Stimulated activated CD8-positive, alpha-beta memory T cell treated with anti-CD3 and anti-CD28 coated beads, Interleukin-12 subunit alpha, Interleukin-12 subunit beta, amount 100 ng/mL, for 24 hours (primary cell): ENCODE results near the gene RBM19.

Source experiments
- DNase-seq: peaks from one replicate; pipeline ENCODE4 v3.0.0-alpha.2; 2020; ENCODE audit errors: extremely low read depth

Gene RBM19

GRCh38 chr12:113857371-113857770 lies 108.8 kb downstream of the RBM19 start:
- no peak for DNase-seq

DNA sequence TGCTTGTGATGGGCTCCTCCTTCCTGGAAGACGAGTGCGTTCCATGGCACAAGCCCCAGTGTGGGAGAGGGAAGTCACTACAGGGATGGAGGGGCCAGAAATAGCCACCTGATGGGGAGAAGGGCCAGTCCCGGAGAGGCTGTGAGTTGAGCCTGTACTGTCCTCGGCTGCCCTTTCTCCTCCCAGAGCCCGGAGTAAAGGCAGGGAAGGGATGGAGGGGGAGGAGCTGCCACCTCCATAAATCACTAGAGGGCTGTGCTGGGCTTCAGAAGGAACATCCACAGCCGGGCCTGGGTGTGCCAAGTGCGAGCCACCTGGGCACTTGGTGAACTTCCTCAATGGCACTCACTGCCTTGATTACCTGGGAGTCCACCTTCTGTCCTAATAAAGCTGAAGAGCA lies 110.1 kb downstream of the RBM19 start:
- no peak for DNase-seq

DNA sequence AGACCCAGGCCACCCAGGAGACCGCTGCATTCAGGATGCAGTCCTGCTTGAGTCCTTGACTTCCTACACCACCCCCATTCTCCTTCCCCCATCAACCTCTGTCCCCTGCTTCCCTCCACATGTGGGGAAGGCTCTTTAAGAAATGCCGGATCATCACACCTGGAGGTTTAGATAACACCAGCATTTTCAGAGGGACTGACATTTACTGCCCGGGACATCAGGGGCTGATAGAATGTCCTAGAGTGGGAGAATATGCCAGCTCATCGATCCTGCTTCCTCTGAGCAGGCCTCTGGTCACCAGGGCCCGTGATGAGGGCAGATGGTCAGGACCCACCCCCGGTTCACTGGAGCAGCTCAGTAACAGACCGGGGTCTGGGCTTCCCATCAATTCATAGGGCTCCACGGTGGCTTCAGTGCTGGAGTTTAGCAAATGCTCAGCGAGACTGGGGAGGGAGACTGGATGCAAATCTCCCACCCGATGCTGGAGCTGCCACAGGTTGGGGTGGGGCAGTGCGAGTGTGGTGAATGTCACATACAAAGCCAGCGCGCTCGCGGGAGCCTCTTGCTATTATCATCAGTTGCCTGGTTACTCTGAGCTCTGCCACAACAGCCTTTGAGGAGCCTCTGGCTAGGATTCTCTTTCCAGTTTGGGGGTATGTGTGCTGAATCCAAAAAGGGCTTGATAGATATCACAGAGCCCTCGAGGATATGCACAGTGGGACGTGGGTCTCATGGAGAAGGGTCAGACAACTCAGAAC lies 111.6 kb downstream of the RBM19 start:
- no peak for DNase-seq

GRCh38 chr12:113853491-113853890 lies 112.6 kb downstream of the RBM19 start:
- DNase-seq: no peak

DNA sequence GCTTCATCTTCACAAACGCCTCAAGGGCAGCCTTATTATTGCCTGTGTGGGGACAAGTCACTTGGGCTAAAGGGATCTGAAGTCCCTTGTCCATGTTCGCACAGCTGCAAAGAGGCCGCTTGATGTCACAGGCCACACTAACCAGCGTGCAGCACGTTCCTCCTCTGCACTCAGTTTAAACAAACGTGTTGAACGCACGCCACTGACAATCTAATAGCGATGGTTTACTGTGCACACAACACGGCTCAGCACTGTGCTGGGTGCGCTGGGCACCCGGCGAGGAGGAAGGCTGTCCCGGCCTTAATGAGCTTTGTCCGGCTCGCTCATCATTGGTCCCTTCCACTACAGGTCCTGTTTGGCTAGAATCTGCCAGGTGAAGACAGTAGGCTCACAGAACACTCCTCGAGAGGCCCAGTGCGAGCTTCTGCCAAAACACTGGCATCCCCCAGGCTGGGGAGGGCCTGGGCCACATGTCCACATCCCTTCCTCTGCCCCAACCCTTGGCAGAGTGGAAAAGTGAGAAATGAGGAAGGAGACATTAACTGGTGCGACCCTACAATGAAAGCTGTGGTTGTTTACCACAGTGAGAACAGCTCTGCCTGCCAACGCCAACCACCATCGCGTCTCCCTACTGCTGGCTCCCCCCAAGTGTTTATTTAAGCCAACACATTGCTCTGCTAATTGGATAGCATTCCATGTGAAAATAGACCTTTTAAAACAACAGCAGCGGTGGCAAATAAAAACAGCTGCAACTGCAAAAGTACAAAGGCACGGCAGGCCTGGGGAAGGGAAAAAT lies 113.2 kb downstream of the RBM19 start:
- no peak for DNase-seq

- no peak for DNase-seq
Observed at GRCh38 chr12:113852264-113852663, 113.9 kb downstream of the RBM19 start.

- no peak for DNase-seq
Observed at GRCh38 chr12:113850309-113851056, 115.6 kb downstream of the RBM19 start.

DNA sequence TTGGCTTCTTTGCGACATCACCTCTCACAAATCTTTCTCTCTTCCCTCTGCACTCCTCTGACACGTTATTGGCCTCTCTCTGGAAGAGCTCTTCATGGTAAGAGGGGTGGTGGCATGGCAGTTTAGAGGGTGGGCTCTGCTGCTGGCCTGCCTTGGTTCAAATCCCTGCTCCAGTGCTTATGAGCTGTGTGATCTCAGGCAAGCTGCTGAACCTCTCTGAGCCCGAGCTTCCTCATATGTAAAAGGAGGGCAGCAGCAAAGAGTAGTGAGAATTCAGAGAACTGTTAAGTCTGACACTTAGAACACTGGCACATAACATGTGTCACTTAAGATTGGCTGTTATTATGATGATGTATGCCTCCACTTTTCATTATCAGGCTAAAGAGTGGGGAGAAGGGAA lies 118.3 kb downstream of the RBM19 start:
- DNase-seq: no peak

GRCh38 chr12:113846883-113847755 lies 119.0 kb downstream of the RBM19 start:
- no peak for DNase-seq

GRCh38 chr12:113845900-113846674 lies 120.0 kb downstream of the RBM19 start:
- no peak for DNase-seq

DNA sequence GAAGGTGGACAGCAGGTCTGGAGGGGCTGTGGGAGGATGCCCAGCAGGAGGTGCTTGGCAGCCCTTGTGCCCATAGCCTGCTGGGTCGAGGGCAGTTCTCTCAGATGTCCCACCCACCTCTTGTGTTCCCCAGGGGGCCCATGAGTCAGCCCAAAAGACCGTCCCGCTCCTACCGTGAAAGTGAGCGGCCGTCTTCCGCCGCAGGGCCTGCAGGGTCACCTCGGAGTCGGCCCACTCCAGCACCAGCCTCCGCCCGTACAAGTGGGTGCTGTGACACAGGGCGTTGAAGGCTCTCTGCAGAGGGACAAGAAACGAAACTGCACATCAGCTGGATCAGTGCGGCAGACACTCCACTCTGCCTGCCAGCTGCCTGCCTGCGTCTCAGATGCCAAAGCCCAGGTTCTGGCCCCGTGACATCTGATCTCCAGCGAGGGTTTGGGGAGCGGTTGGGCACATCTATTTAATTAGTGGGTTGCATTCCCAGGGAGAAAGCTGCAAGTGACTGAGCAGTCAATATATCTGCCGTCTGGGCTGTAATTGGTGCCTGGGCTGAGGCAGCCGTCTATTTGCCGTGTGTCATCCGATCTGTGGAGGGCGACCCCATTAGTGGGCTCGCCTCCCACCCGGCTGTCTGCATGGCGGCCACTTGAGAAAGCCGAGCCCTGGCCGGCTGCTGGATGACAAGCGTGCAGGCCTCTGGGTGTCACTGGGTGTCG lies 121.5 kb downstream of the RBM19 start:
- no peak for DNase-seq

- DNase-seq: no peak
Observed at GRCh38 chr12:113842699-113843098, 123.4 kb downstream of the RBM19 start.

DNA sequence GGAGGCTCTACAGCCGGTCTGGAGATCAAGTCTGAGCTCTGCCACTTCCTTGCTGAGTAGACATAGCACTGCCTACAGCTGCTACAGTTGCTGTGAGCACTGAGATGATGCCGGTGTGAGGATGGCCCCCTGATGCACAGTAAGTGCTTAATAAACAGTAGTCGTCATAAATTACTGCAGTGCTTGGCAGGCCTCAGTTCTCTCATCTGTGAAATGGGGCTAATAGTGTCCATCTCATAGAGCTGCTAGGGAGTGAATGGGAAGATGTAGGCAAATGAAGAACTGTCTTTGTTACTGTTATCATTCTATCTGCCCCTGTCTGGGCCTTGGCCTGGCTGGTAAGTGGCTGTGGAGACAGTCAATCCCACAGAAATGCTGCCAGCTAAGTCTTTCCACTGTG lies 124.3 kb downstream of the RBM19 start:
- DNase-seq: no peak

DNA sequence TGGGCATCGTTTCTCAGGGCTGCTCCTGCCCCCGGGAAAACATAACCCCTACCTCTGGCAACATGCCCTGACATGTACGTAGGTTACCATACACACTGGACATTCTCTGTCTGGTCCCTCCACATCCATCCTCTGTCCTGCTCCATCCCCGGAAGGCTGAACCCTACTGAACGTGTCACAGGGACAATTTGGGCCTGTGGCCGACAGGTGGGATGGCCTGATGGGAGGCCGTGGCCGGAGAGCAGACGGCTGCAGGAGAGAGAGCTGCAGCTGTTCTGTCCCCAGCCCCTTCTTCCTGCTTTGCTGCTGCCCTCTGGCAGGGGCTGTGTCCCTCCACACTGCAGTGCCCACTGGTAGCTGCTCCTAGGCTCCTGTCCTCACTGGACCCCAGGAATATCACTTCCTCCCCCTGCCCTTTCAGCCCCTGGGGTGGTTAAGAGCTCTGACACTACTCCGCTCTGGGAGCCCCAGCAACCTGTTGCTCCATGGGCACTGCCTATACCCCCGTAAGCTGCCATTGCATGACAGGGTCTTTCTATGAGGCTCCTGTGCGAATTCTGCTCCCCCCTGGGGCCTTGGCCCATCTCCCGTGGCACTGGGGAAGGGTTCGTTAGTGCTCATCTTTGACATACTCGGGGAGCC lies 125.6 kb downstream of the RBM19 start:
- no peak for DNase-seq

DNA sequence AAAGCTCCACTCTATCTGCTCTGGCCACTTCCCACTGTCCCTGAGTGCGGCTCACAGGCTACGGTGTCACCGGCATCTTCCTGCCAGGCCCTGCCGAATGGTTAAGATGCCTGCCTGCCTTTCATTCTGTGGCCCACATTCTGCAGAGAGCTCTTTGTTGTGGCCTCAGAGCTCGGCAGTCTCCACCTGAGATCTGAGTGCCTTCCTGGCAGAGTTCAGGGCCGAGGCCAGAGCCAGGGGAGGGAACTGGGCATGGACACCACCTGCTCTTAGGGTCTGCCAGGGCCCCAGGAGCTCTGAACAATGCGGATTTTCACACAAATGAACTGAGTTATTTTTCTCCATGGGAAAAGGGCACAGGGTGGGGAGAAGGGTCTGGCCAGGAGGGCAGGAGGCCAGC lies 127.2 kb downstream of the RBM19 start:
- DNase-seq: no peak

DNA sequence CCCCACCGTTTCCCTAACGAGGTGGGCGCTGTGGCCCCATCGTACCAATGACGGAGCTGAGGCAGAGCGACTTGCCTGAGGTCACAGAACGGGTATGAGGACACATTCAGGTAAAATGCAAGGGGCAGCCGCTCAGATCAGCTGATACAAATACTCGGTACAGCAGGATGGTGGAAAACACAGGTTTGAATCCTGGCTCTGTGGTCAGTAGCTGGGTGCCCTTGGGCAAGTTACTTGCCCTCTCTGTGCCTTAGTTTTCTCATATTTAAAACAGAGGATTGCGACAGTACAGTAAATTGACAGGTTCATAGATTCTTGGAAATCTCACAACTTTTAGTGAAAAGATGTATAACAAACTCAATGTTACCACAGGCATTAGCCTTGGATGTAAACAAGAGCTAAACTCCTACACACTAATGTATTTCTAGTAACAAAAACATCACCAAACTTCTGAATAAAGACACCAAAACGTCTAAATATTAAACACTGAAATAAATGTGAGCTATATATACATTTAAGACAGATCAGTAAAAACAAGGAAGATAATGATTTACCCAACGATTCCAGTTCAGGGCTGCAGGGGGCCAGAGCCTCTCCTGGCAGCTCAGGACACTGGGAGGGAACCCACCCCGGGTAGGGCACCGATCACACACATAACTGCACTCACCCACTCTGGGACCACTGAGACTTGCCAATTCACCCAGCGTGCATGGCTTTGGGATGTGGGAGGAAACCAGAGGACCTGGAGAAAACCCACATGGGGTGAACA lies 128.4 kb downstream of the RBM19 start:
- no peak for DNase-seq

- DNase-seq: no peak
Observed at GRCh38 chr12:113837084-113837483, 129.0 kb downstream of the RBM19 start.

DNA sequence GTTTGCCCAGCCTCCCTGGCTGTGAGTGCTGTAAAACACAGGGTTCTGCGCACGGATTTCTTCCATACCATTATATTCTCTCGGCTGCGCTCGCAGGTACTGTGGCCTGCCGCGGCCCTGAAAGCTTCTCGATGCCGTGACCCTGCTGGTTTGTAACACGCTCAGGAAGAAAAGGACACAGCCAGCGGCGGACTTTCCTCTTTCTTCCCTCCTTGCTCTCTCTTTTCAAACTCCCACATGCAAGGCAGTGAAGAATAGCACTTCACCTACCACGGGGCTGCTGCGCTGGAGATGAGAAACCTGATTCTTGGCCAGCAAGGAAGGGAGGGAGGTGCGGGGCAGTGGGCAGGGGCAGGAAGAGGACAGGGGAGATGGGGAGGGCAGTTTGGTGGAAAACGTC lies 130.2 kb downstream of the RBM19 start:
- DNase-seq: no peak

GRCh38 chr12:113835433-113835832 lies 130.7 kb downstream of the RBM19 start:
- no peak for DNase-seq
